IMR-90 (cell line): Measurements from ENCODE around the gene PLCG1. TPM values are rescaled to one million over a fixed set of nuclear protein-coding genes. Genes with fewer than 3 reads are reported as not detected.

ENCODE experiments used
- ATAC-seq: fragments of 200-7000 bp; cut with Tn5 transposase; 2 replicates; pipeline ENCODE4 v1.9.1; 2020; ENCODE audit warnings: low read depth, mild to moderate bottlenecking, moderate library complexity
- BruUV-seq: library from RNA; stranded (reverse); fragments of 400-500 nt; replicated peaks from 2 replicates; lab custom pipeline; 2021; lab: Mats Ljungman, UMichigan
- CTCF ChIA-PET: fragments of 300-600 bp; formaldehyde crosslinking; extraction: SDS; loops from one replicate; lab custom pipeline; 2021; ENCODE audit warnings: antibody characterized with exemption; lab: Yijun Ruan, JAX
- POLR2A ChIA-PET: fragments of 300-600 bp; sonication (Branson Sonifier 250); formaldehyde crosslinking; loops from one replicate; lab custom pipeline; 2022; ENCODE audit warnings: antibody characterized with exemption; ENCODE audit not compliant: unreplicated experiment; lab: Charles Lee
- DNase-seq: peaks from one replicate; pipeline ENCODE4 v3.0.0; 2013
- H2AFZ ChIP-seq: replicated peaks from 2 replicates; pipeline ENCODE3; 2013; ENCODE audit warnings: low read length, mild to moderate bottlenecking; ENCODE audit not compliant: poor library complexity
- H2AK5ac ChIP-seq: 2 replicates; pipeline ENCODE4 v1.6.1; 2013; ENCODE audit warnings: low read depth, low read length, inconsistent platforms
- H2AK9ac ChIP-seq: replicated peaks from 2 replicates; pipeline ENCODE3; 2013; ENCODE audit warnings: mild to moderate bottlenecking, low read depth, low read length, moderate library complexity; ENCODE audit not compliant: poor library complexity
- H2BK120ac ChIP-seq: 2 replicates; pipeline ENCODE4 v1.6.1; 2013; ENCODE audit warnings: low read depth, low read length, inconsistent platforms
- H2BK15ac ChIP-seq: 3 replicates; pipeline ENCODE4 v1.6.1; 2013; ENCODE audit warnings: low read depth, low read length, inconsistent platforms
- H2BK20ac ChIP-seq: 2 replicates; pipeline ENCODE4 v1.6.1; 2013; ENCODE audit warnings: low read depth, mild to moderate bottlenecking, inconsistent platforms, low read length, moderate library complexity
- H2BK5ac ChIP-seq: 2 replicates; pipeline ENCODE4 v1.6.1; 2013; ENCODE audit warnings: mild to moderate bottlenecking, low read depth, low read length, inconsistent platforms; ENCODE audit not compliant: poor library complexity, severe bottlenecking
- H3K14ac ChIP-seq: replicated peaks from 2 replicates; pipeline ENCODE4 v1.6.1; 2013; ENCODE audit warnings: low read depth, low read length, inconsistent platforms
- H3K18ac ChIP-seq: 2 replicates; pipeline ENCODE4 v1.6.1; 2013; ENCODE audit warnings: low read depth, low read length, control low read depth
- H3K23ac ChIP-seq: 2 replicates; pipeline ENCODE4 v1.6.1; 2013; ENCODE audit warnings: low read depth, low read length, inconsistent platforms
- H3K27ac ChIP-seq: 2 replicates; pipeline ENCODE4 v1.5.1; 2013; ENCODE audit warnings: mild to moderate bottlenecking, control low read depth, low read length; ENCODE audit not compliant: insufficient read depth
- H3K27me3 ChIP-seq: 2 replicates; pipeline ENCODE4 v1.6.1; 2013; ENCODE audit warnings: low read length; ENCODE audit not compliant: control insufficient read depth, insufficient read depth
- H3K36me3 ChIP-seq: 2 replicates; pipeline ENCODE4 v1.6.1; 2013; ENCODE audit warnings: low read length, mixed read lengths; ENCODE audit not compliant: control insufficient read depth, insufficient read depth
- H3K4ac ChIP-seq: 2 replicates; pipeline ENCODE4 v1.6.1; 2013; ENCODE audit warnings: low read depth, low read length, inconsistent platforms
- H3K4me1 ChIP-seq: 2 replicates; pipeline ENCODE4 v1.6.1; 2013; ENCODE audit warnings: low read length, mixed read lengths; ENCODE audit not compliant: control insufficient read depth, insufficient read depth
- H3K4me2 ChIP-seq: 2 replicates; pipeline ENCODE4 v1.6.1; 2013; ENCODE audit warnings: low read depth, mild to moderate bottlenecking, control low read depth, low read length, moderate library complexity
- H3K4me3 ChIP-seq: 2 replicates; pipeline ENCODE4 v1.5.1; 2013; ENCODE audit warnings: low read depth, mild to moderate bottlenecking, control low read depth, low read length, moderate library complexity; ENCODE audit not compliant: insufficient read depth
- H3K56ac ChIP-seq: 2 replicates; pipeline ENCODE4 v1.6.1; 2013; ENCODE audit warnings: low read length, inconsistent platforms; ENCODE audit not compliant: insufficient read depth; ENCODE audit errors: extremely low read depth
- H3K79me1 ChIP-seq, 2 experiments: 2 replicates each; pipeline ENCODE4 v1.6.1; 2013; ENCODE audit warnings: low read length in 2 of 2, inconsistent platforms in 1 of 2, low read depth in 1 of 2
- H3K9ac ChIP-seq: 2 replicates; pipeline ENCODE4 v1.6.1; 2013; ENCODE audit warnings: low read depth, low read length, control low read depth
- H3K9me1 ChIP-seq: 2 replicates; pipeline ENCODE4 v1.6.1; 2013; ENCODE audit warnings: low read length, inconsistent platforms; ENCODE audit not compliant: insufficient read depth
- H3K9me3 ChIP-seq: 2 replicates; pipeline ENCODE4 v1.6.1; 2013; ENCODE audit warnings: low read length; ENCODE audit not compliant: control insufficient read depth, insufficient read depth
- H4K20me1 ChIP-seq: 2 replicates; pipeline ENCODE4 v1.6.1; 2013; ENCODE audit warnings: low read length, inconsistent platforms; ENCODE audit not compliant: insufficient read depth
- H4K5ac ChIP-seq: 2 replicates; pipeline ENCODE4 v1.6.1; 2013; ENCODE audit warnings: mild to moderate bottlenecking, low read depth, low read length, control low read depth
- H4K8ac ChIP-seq, 2 experiments: 2 replicates each; pipeline ENCODE4 v1.6.1; 2013; ENCODE audit warnings: low read depth in 2 of 2, low read length in 2 of 2, control low read depth in 1 of 2, inconsistent platforms in 1 of 2
- H4K91ac ChIP-seq: 2 replicates; pipeline ENCODE4 v1.6.1; 2013; ENCODE audit warnings: low read depth, low read length, inconsistent platforms; ENCODE audit not compliant: insufficient read depth
- CHD1 ChIP-seq: IDR thresholded peaks from 2 replicates; pipeline ENCODE4 v1.6.1; 2012; ENCODE audit warnings: low read depth, low read length, improper control_type of control experiment
- POLR2A ChIP-seq: IDR thresholded peaks from 2 replicates; pipeline ENCODE4 v1.6.1; 2012; ENCODE audit warnings: mild to moderate bottlenecking, low read depth, low read length
- WGBS, 2 experiments: methylation state at CpG; one replicate each; pipeline versions ENCODE4 v1.1.5 to v1.1.7; 2013; ENCODE audit warnings: missing lambda C conversion rate in 2 of 2; ENCODE audit not compliant: insufficient read length in 1 of 2; ENCODE audit errors: extremely low coverage in 2 of 2; 5-methylcytosine and 5-hydroxymethylcytosine counted together
- dilution Hi-C: fragments of 300-500 bp; cut with HindIII; formaldehyde crosslinking; loops from one replicate; pipeline ENCODE4 v1.14.3; 2018; ENCODE audit warnings: low sequenced_read_pairs; ENCODE audit not compliant: unreplicated experiment
- in situ Hi-C: fragments of 300-500 bp; cut with MboI; formaldehyde crosslinking; loops from 3 replicates; pipeline ENCODE4 v1.14.3; 2019; ENCODE audit warnings: low sequenced_read_pairs, inconsistent platforms, mixed read lengths
- intact Hi-C: fragments of 100-400 bp; cut with micrococcal nuclease; formaldehyde crosslinking; loops from 2 replicates; pipeline ENCODE4 v1.10.0; 2022
- polyA plus RNA-seq, 3 experiments: library from polyadenylated mRNA; depleted of rRNA; stranded (reverse); fragments of >200 nt; gene quantifications; 2 replicates each; pipeline ENCODE4 v1.2.3, GENCODE V29; 2012; ENCODE audit warnings: low replicate concordance in 1 of 3
- total RNA-seq: library from RNA; depleted of rRNA; stranded (reverse); fragments of >200 nt; gene quantifications from 2 replicates; pipeline ENCODE4 v1.2.3, GENCODE V29; 2012

The PLCG1 gene
- total and polyA plus RNA-seq, 2 of the 4 experiments (the other 2 are of a cell fraction): 59.1 to 69.1 TPM

DNA sequence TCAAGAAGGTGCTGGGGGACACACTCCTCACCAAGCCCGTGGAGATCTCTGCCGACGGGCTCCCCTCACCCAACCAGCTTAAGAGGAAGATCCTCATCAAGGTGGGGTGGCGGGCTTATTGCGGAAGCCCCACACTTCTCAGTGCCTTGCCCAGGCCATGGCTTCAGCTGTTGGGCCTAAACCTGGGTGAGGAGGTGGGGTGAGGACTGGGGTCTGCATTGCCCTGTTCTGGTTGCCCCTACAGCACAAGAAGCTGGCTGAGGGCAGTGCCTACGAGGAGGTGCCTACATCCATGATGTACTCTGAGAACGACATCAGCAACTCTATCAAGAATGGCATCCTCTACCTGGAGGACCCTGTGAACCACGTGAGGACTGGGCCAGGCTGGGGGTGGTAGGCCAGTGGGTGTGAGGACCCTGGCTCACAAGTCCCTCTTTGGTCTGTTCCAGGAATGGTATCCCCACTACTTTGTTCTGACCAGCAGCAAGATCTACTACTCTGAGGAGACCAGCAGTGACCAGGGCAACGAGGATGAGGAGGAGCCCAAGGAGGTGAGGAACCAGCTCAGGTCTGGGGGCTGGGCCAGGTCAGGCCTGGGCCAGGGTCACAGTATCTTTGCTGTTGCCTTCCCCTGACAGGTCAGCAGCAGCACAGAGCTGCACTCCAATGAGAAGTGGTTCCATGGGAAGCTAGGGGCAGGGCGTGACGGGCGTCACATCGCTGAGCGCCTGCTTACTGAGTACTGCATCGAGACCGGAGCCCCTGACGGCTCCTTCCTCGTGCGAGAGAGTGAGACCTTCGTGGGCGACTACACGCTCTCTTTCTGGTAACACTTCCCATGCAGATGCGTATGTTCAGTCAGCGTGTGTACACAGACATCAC, 27.9 kb downstream of the PLCG1 start:
- Histone ChIP-seq H3K4me1 (no peaks in the 10 kb centered on the region), H4K5ac (no peak overlapping the region), H2AK5ac (no peak overlapping the region), H3K14ac (no peak overlapping the region), H3K23ac (no peak overlapping the region), H4K8ac (no peak overlapping the region), H3K27me3 (no peaks in the 10 kb centered on the region), H2BK20ac (no peak overlapping the region), H4K91ac (no peak overlapping the region), H2AFZ (no peak overlapping the region), H3K4me3 (no peak overlapping the region), H3K56ac (no peak overlapping the region), H4K20me1 (peaks cover 35% of the 10 kb centered on the region), H3K9ac (no peak overlapping the region), H2BK120ac (no peak overlapping the region), H3K9me3 (no peaks in the 10 kb centered on the region), H3K36me3 (peaks cover 95% of the 10 kb centered on the region), H2BK5ac (no peak overlapping the region), H2AK9ac (no peak overlapping the region), H3K4ac (no peak overlapping the region), H2BK15ac (no peak overlapping the region), H3K27ac (no peak overlapping the region), H3K18ac (no peak overlapping the region), H3K4me2 (no peak overlapping the region), H3K79me1 (peaks cover 22 to 65% of the 10 kb centered on the region in 2 experiments), H3K9me1 (peaks cover 13% of the 10 kb centered on the region)
- dilution Hi-C loops: no loop called here
- ATAC-seq (no peak), DNase-seq (no peak)
- WGBS, 2 experiments: 88% methylated on average over 15 of the region's 24 CpGs; no CpG with 5 or more reads in 1 of the 2 experiments
- ChIA-PET POLR2A (interaction anchor here (0.6 kb wide), 1 partner anchor 22 kb away, joined by 3 read pairs; no protein-coding TSS in a partner anchor), CTCF (interaction anchor here (0.6 kb wide), 1 partner anchor 604 kb away, joined by 3 read pairs; no protein-coding TSS in a partner anchor)
- TF ChIP-seq CHD1: no peak
- TF ChIP-seq POLR2A: no peak
- BruUV-seq: TSS peak; percentile 76
- intact Hi-C loops: no loop called here
- in situ Hi-C loops: loop anchor here (25.0 kb wide), 1 partner anchor 447 kb away; the partner anchor contains the start of gene CHD6
